Right atrium auricular region (tissue), 2 donors: Measurements from ENCODE around the gene RAB5IF. TPM values are rescaled to one million over a fixed set of nuclear protein-coding genes. Genes with fewer than 3 reads are reported as not detected.

Experiments
- DNase-seq: peaks from one replicate; pipeline ENCODE4 v3.0.0-alpha.2; 2019; ENCODE audit warnings: low spot score
- H3K27ac ChIP-seq, 2 donors: fragments of 200-600 bp; sonication (generic); 1 replicate in 1 of 2; 2 replicates in 1 of 2; pipeline ENCODE4 v1.5.1; 2016 to 2019
- H3K27me3 ChIP-seq, 2 donors: fragments of 200-600 bp; sonication (generic); one replicate each; pipeline versions ENCODE4 v1.5.1 to v1.6.0; 2017 to 2019
- H3K36me3 ChIP-seq: fragments of 200-600 bp; sonication (generic); one replicate; pipeline ENCODE4 v1.5.1; 2016
- H3K4me1 ChIP-seq, 2 donors: fragments of 200-600 bp; sonication (generic); one replicate each; pipeline versions ENCODE4 v1.5.1 to v1.6.0; 2017 to 2019
- H3K4me3 ChIP-seq, 2 donors: fragments of 200-600 bp; sonication (generic); 1 replicate in 1 of 2; 2 replicates in 1 of 2; pipeline ENCODE4 v1.5.1; 2017 to 2019; ENCODE audit warnings: mild to moderate bottlenecking in 1 of 2, moderate library complexity in 1 of 2
- H3K9me3 ChIP-seq, 2 donors: fragments of 200-600 bp; sonication (generic); one replicate each; pipeline ENCODE4 v1.5.1; 2019
- CTCF ChIP-seq, 2 donors: fragments of 200-600 bp; sonication (generic); IDR thresholded peaks; one replicate each; pipeline ENCODE4 v1.5.1; 2019; ENCODE audit warnings: antibody characterized with exemption in 2 of 2
- total RNA-seq, 2 donors: library from RNA; depleted of rRNA; stranded (reverse); fragments of >200 nt; gene quantifications; one replicate each; pipeline ENCODE4 v1.1.0, GENCODE V29; 2016

Gene RAB5IF
- total RNA-seq, 2 donors from 2014 or later, result 70.9 to 83.0 TPM

DNA sequence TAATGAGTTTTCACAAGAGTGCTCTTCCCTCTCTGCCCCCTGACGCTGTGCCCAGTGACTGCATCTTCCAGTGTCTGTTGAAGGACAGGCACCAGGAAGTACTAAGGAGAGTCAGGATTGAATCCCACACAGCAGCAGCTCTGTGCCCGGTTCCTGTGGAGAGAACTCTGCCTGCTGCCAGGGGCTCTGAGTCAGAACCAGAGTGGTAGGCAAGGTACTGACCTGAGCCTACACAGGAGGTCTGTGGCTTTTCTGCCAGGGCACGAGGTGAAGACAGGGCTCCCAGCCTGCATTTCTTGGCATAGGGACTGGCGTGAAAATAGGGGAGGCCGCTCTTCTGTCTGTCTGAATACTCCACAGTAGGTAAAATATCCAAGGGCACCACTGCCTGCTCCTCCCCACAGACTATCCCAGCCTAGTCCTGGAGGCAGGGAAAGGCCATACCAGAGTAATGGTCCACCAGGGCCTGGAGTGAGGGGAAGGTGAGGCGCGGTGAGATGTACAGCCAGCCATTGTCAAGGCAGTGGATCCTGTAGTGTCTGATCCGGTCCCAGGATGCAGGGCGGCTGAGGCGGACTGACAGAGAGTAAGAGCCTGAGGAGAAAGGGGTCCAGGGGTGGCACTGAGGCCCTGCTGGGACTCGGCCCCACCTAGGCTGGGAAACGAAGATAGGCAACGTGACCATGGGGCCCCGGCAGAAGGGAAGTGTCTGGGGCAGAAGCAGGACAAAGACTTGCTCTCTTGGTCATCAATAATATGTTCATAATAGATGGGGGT, 9.4 kb downstream of the RAB5IF start:
- Histone ChIP-seq H3K4me3 (no peak overlapping the region), H3K36me3 (peaks cover 50% of the 10 kb centered on the region), H3K27me3 (no peaks in the 10 kb centered on the region), H3K4me1 (no peaks in the 10 kb centered on the region), H3K27ac (no peak overlapping the region), H3K9me3 (no peaks in the 10 kb centered on the region)
- no peak for DNase-seq
- no peak for TF ChIP-seq CTCF (IDR thresholded peaks at IDR 0.05)

DNA sequence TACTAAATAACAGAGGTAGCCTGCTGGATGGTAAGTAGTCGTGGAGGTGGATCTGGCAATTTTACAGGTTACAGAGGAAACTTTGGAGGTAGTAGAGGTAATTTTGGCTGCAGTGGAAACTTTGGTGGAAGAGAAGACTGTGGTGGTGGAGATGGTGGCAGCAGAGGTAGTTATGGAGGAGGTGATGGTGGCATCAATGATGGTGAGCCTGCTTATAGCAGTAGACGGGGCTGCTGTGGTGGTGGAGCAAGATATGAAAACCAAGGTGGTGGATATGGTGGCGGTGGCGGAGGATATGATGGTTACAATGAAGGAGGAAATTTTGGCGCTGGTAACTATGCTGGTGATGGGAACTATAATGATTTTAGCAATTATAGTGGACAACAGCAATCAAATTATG, 15.3 kb downstream of the RAB5IF start:
- no peak for TF ChIP-seq CTCF (IDR thresholded peaks at IDR 0.05)
- Histone ChIP-seq H3K4me3 (no peak overlapping the region), H3K9me3 (no peaks in the 10 kb centered on the region), H3K4me1 (peaks cover 0 to 14% of the 10 kb centered on the region in 2 donors), H3K27ac (no peak overlapping the region), H3K36me3 (no peaks in the 10 kb centered on the region), H3K27me3 (no peaks in the 10 kb centered on the region)
- no peak for DNase-seq

- no peaks in the 10 kb centered on the region for H3K36me3 ChIP-seq
These were observed 17.9 kb downstream of the RAB5IF start for GRCh38 chr20:36623444-36623843.

GRCh38 chr20:36624068-36624943, 18.7 kb downstream of the RAB5IF start:
- DNase-seq, result no peak
- TF ChIP-seq CTCF (IDR thresholded peaks at IDR 0.05), result no peak
- no peaks in the 10 kb centered on the region for H3K36me3 ChIP-seq
- H3K27me3 ChIP-seq, result no peaks in the 10 kb centered on the region
- H3K4me1 ChIP-seq, result peaks cover 0 to 14% of the 10 kb centered on the region in 2 donors
- no peak overlapping the region for H3K4me3 ChIP-seq
- H3K9me3 ChIP-seq, result no peaks in the 10 kb centered on the region
- H3K27ac ChIP-seq, result peak overlapping the region; percentile 46 to 53

More at GRCh38 chr20:36623444-36623843, 17.9 kb downstream of the RAB5IF start:
- Histone ChIP-seq H3K27me3 (no peaks in the 10 kb centered on the region), H3K4me1 (peaks cover 0 to 14% of the 10 kb centered on the region in 2 donors), H3K9me3 (no peaks in the 10 kb centered on the region), H3K27ac (peak overlapping the region in 1 of 2 donors; percentile 2), H3K4me3 (no peak overlapping the region)
- no peak for DNase-seq
- TF ChIP-seq CTCF (IDR thresholded peaks at IDR 0.05), result no peak

DNA sequence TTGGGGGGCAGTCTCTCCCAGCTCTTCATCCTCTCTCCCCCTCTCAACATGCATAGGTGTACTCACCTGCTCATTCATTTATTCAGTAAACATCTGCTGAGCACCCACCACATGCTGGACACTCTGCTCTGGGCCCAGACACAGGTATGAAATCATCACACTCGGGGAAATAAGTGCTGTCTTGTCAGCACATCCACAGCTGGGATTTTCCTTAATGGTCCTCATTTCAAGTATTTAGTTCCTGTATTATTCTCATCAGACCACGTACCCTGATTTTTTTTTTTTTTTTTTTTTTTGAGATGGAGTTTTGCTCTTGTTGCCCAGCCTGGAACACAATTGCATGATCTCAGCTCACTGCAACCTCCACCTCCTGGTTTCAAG, 19.4 kb downstream of the RAB5IF start:
- Histone ChIP-seq H3K27me3 (no peaks in the 10 kb centered on the region), H3K4me3 (no peak overlapping the region), H3K27ac (peak overlapping the region; percentile 46 to 53), H3K36me3 (no peaks in the 10 kb centered on the region), H3K9me3 (no peaks in the 10 kb centered on the region), H3K4me1 (peaks cover 0 to 14% of the 10 kb centered on the region in 2 donors)
- TF ChIP-seq CTCF (IDR thresholded peaks at IDR 0.05), result no peak
- no peak for DNase-seq
